NCI-H1417 treated with DMSO at 0.1 percent for 48 hours (cell line): ENCODE data around the gene C1QTNF1.
"Not testable (repeated sequence)": the region's sequence is repeated elsewhere in the genome, so short reads cannot be mapped to it uniquely, and the experiment has no call there.

ENCODE experiments used
- DNase-seq: peaks from one replicate; lab custom pipeline; 2025; lab: John Stamatoyannopoulos, UW

Gene C1QTNF1

DNA sequence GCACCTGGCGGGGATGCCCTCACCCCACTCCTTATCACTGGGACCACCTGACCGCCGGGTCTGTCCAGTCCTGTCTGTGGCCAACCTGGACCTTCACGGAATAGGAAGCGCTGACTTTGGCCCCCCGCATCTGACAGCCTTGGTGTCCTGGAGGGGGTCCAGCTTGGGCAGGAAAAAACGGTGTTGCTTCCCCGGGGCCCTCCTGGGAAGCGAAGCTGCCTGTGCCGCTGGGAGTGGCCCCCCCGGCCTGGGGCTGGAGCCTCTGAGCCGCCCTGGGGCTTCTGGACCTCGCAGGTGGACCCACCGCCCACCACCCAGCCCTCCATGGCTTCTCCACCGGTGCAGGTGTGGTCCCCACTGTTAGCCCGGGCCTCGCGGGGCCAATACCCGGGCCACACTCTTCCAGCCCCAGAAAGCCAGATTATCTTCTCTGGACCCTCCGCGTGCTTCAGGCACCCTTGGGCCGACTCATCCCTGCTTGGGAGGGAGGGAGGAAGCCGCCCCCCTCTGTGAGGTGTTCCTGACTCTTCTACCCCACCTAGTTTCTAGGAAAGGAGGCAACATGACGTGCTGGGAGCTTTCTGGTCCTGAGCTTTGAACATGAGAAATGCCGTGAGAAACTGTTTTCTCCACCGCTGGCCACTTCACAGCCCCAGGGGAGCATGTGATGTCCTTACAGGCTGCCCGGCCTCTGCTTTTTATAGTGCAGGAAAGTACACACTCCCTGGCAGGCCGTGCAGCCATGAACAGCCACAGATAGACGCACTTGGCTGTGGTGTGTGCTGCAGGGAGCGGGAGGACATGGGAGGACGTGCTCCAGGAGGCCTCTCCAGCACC, 1.1 kb downstream of the C1QTNF1 start:
- no peak for DNase-seq

DNA sequence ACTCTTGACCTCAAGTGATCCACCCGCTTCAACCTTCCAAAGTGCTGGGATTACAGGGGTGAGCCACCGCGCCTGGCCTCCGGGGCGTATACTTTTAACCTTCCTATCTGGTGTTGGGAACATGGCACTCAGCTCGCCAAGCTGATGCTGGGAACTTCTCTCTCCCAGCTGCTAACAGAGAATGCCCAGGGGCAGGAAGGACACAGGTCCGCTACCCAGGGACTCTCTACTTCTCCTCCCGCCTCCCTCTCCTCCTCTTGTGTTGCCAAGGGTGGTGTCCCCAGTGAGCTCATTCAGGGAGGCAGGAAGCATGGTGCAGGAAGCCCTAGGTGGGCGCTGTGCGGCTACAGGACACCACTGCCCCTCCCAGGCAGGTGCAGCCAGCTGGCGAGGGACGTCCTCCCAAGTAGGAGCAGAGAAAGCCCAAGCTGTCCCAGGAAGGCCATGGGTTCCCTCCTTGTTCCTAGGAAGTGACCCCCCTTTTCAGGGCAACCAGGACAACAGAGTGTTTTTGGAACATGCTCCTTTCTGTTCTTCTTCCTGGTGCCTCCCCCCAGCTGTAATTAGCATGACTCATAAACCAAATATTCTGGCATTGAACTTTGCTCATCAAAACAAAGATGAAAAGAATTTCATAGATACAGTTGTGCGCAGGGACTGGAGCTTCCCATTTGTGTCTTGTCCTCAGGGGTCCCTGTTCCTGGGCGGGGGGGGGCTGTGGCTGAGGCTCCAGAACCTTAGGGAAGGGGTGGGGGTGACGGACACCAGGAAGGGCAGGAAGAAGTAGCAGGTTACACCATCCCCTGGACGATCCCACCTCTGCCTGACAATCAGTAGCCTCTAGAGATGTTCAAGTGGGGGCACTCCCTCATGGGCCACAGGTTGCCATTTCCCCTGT, 2.7 kb downstream of the C1QTNF1 start:
- no peak for DNase-seq

- no peak for DNase-seq
Measured at GRCh38 chr17:79027274-79027924, 3.4 kb downstream of the C1QTNF1 start.

GRCh38 chr17:79027925-79028491, 4.0 kb downstream of the C1QTNF1 start:
- no peak for DNase-seq

DNA sequence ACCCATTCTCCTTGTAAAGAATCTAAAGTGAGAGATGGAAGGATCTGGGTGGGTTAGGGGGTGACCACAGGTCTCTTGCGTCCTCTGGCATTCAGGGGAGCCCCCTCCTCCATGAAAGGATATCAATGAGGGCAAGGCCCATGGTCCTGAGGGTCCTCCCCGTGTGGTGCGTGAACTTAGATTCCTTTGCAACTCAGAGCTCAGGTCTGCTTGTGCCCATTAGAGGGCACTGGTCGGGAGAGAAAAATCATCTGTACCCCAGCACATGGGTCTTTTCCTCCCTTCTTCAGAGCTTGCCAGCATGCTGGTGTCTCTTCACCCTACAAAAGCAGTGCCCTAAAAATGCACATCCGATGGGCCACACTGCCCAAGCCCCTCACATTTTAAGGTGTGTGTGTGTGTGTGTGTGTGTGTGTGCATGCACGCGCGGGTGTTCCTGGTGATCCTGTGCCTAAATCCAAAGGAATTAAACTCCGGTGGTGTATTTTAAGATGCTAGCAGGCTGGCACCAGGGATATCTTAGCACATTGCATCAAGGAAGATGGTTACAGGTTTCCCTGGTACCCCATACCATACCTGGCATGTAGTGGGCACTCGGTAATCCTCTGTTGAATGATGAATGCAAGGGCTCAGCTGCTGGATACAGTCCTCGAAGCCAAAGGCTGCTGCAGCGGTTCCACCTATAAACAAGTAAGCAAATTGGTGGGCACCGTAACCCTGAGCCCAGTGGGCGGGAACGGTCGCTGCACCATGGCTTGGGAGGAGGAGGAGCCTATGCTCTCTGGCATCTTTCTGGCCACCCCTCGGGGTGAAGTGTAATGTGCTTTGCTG, 4.7 kb downstream of the C1QTNF1 start:
- no peak for DNase-seq

DNA sequence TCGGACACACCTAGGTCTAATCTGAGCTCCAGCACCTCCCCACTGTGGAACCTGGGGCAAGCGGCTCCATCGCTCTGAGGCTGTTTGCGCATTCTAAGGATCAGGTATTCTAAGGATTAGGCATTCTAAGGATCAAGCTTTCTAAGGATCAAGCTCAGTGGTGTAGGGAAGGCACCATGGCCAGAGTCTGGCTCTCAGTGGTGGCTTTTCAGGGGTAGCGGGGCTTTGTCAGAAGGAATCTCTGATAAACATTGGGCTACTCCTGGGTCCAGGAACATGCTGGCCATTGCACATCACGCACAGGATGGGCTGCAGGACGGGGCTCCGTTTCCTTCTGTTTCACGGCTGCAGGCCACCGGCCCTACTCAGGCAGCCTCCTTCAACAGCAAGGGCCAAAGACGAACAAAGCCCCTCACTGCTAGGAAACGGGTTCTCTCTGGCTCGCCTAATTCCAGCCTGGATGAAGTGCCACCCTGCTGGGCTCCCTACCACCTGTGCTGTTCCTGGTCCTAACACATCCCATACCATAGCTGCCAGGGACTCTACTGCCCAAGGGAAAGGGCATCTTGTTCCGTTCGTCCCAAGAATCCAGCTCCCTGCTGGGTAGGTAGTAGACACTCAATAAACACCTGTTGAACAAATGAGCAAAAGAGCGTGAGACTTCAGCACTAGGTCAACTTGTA, 5.5 kb downstream of the C1QTNF1 start:
- no peak for DNase-seq

DNA sequence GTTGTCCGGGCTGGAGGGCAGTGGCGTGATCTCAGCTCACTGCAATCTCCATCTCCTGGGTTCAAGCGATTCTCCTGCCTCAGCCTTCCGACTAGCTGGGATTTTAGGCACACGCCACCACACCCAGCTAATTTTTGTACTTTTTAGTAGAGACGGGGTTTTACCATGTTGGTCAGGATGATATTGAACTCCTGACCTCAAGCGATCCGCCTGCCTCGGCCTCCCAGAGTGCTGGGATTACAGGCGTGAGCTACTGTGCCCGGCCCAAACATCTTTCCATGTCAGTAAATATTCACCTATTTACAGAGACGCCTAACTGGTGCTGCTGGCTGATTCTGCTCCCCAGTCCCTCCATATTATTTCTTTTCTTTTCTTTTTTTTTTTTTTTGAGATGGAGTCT, 6.7 kb downstream of the C1QTNF1 start:
- not testable (repeated sequence) for DNase-seq

GRCh38 chr17:79031996-79032875, 8.3 kb downstream of the C1QTNF1 start:
- DNase-seq, result no peak

DNA sequence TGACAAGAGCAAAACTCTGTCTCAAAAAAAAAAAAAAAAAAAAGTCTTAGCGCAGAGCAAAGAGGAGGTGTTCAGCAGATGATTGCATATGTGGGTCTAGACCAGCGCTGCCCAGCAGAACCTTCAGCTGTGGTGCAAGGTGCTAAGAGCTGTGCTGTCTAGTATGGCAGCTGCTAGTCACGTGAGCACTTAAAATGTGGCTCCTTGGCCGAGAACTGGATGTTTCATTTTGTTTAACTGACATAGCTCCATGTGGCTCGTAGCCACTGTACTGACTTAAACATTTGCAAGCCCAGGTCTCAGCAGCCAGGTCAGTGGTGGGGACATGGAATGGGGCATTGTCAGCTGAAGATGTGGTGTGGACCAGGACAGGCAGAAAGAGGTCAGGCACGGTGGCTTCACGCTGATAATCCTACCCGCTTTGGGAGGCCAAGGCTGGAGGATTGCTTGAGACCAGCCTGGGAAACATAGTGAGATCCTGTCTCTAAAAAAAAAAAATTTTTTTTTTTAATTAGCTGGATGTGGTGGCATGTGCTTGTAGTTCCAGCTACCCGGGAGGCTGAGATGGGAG, 9.2 kb downstream of the C1QTNF1 start:
- no peak for DNase-seq

- no peak for DNase-seq
Measured at GRCh38 chr17:79033741-79034501, 10.0 kb downstream of the C1QTNF1 start.

DNA sequence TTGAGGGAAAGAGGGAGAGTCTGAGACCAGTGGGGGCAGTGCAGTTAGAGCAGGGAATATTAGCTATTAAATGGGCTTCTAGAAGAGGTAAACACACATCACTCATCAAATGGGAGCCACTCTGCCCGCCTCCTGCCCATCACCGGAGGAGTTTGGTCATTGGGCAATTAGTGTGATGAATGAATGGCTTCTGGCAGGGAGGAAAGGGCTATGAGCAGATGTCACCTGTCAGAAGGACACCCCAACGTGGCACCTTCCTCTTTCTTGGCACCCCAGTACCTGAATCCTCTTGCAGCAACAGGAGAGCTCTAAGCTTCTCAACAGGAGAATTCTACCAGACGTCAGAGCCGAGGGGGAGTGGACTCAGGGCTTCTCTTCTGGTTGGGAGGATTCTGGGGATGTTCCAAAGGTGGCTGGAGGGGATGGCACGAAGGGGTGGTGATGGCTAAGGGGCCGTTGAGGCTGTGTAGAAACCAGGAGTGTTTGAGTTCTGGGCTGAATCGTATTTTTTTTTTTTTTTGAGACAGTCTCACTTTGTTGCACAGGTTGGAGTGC, 11.0 kb downstream of the C1QTNF1 start:
- DNase-seq, result no peak

- no peak for DNase-seq
Measured at GRCh38 chr17:79035686-79036085, 11.7 kb downstream of the C1QTNF1 start.

DNA sequence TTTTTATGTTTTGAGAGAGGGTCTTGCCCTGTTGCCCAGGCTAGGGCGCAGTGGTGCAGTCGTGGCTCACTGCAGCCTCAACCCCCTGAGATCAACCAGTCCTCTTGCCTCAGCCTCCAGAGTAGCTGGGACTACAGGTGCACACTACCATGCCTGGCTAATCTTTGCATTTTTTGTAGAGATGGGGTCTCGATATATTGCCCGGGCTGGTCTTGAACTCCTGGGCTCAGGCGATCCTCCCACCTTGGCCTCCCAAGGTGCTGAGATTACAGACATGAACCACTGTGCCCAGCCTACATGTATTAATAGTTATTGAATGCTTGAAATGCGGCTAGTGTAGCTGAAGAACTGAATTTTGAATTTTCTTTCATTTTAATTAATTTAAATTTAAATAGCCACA, 12.2 kb downstream of the C1QTNF1 start:
- no peak for DNase-seq

DNA sequence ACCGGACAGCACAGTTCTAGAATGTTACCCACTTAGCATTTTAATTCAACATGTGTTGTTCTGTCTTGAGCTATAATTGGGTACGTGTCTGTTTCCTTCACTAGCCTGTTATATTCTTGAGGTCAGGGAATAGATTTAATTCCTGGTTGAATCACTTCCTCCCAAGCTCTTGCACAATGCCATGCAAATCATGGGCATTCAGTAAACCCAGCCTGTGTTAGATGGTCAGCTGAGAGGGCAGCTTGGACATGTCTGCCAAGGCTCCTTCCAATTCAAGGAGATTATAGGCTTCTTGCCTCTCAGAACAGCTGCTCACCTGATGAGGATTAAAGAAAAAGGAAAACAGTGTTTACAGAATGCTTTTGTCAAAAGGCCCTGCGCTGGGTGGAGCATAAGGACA, 12.6 kb downstream of the C1QTNF1 start:
- DNase-seq, result no peak

- DNase-seq, result no peak
Measured at GRCh38 chr17:79038545-79039135, 14.7 kb downstream of the C1QTNF1 start.

DNA sequence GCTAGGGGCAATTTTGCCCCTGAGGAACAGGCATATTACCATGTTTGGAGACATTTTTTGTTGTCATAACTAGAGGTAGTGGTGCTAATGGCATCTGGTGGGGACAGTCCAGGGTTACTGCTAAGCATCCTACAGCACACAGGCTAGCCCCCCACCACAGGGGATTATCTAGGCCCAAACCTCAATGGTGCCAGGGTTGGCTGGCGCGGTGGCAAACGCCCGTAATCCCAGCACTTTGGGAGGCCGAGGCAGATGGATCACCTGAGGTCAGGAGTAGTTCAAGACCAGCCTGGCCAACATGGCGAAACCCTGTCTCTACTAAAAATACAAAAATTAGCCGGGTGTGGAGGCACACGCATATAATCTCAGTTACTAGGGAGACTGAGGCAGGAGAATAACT, 15.2 kb downstream of the C1QTNF1 start:
- no peak for DNase-seq

DNA sequence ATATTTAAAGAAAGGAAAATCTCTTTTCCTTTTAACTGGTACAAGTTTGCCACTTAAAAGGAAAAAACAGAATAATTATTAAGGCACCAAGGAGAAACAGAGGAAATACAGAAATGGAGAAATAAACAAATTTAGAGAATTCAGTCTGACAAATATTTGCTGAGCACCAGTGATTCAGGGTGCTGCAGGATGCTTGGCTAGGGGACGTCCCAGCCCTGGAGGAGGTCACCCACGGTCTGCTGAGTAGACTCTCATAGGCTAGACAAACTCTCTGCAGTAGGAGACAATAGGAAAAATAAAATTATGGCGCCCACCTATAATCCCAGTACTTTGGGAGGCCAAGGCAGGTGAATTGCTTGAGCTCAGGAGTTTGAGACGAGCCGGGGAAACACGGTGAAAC, 15.9 kb downstream of the C1QTNF1 start:
- no peak for DNase-seq

- no peak for DNase-seq
Measured at GRCh38 chr17:79041041-79041570, 17.1 kb downstream of the C1QTNF1 start.
